Left lung (tissue), 10 donors: Measurements from ENCODE around the gene GRHL3. TPM values are rescaled to one million over a fixed set of nuclear protein-coding genes. Genes with fewer than 3 reads are reported as not detected.

Experiments used
- ATAC-seq: fragments of 200-7000 bp; cut with Tn5 transposase; one replicate; pipeline ENCODE4 v1.9.1; 2020; ENCODE audit warnings: moderate library complexity
- DNase-seq, 4 donors: peaks; one replicate each; pipeline ENCODE4 v3.0.0-alpha.2; 2013 to 2020
- H3K27ac ChIP-seq, 2 donors: fragments of 200-600 bp; sonication (generic) in 1 of 2; one replicate each; pipeline versions ENCODE4 v1.5.0 to v1.8.0; 2020 to 2021
- H3K27me3 ChIP-seq, 2 donors: fragments of 200-600 bp; sonication (generic) in 1 of 2; one replicate each; pipeline versions ENCODE4 v1.5.0 to v1.8.0; 2020 to 2021
- H3K36me3 ChIP-seq, 2 donors: fragments of 200-600 bp; sonication (generic) in 1 of 2; one replicate each; pipeline versions ENCODE4 v1.5.0 to v1.8.0; 2020 to 2021
- H3K4me1 ChIP-seq, 2 donors: fragments of 200-600 bp; one replicate each; pipeline ENCODE4 v1.8.0; 2021
- H3K4me3 ChIP-seq, 2 donors: fragments of 200-600 bp; sonication (generic) in 1 of 2; one replicate each; pipeline versions ENCODE4 v1.5.0 to v1.8.0; 2020 to 2021; ENCODE audit warnings: mild to moderate bottlenecking in 1 of 2
- H3K9me3 ChIP-seq, 2 donors: fragments of 200-600 bp; sonication (generic) in 1 of 2; one replicate each; pipeline versions ENCODE4 v1.5.0 to v1.8.0; 2020 to 2021
- CTCF ChIP-seq, 2 donors: fragments of 200-600 bp; sonication (generic) in 1 of 2; IDR thresholded peaks; one replicate each; pipeline versions ENCODE4 v1.5.0 to v1.8.0; 2021; ENCODE audit warnings: antibody characterized with exemption in 2 of 2
- intact Hi-C, 2 donors: fragments of 100-400 bp; cut with DNase I; formaldehyde crosslinking; loops; one replicate each; pipeline versions ENCODE4 v1.11.2 to v1.14.2; 2022
- polyA plus RNA-seq, 6 donors: library from polyadenylated mRNA; unstranded; fragments of 120-200 nt; gene quantifications; one replicate each; pipeline ENCODE4 v1.2.1, GENCODE V29; 2013; ENCODE audit not compliant: insufficient read length in 6 of 6
- total RNA-seq, 2 donors: library from RNA; stranded (reverse); fragmentation: NEBNext Ultra II Directional; extraction: Animal tissue kit (Norgen Biotek cat#: 25700); gene quantifications; one replicate each; pipeline ENCODE4 v1.2.1, GENCODE V29; 2021
- donor health status: DM: no; HTN: yes; CAD: no.
- donor health status: DM: no; HTN: no; CAD: no.

The GRHL3 gene
- total and polyA plus RNA-seq, 8 donors, result 0.20 to 1.6 (median 0.31) TPM; not detected in 1

DNA sequence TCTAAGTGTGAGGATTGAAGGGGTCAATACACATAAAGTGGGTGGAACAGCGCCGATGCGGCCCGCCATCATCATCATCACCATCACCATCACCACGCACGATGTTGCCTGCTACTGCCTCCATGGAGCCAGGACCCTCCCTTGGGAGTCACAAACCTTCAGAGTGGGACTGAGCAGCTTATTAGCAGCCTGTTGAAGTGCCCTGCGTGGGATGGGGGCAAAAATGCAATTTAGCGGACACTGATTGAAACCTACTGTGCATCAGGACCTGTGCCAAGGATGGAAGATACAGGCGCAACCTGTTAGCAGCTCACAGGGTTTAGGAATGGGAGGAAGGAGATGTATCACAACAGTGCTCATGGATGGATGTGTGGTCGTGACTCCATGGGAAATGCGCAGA is 67.8 kb downstream of the GRHL3 start:
- Histone ChIP-seq H3K9me3 (no peaks in the 10 kb centered on the region), H3K27ac (no peak overlapping the region), H3K27me3 (no peaks in the 10 kb centered on the region), H3K36me3 (peaks cover 0 to 5% of the 10 kb centered on the region in 2 donors), H3K4me3 (no peak overlapping the region), H3K4me1 (peaks cover 9 to 58% of the 10 kb centered on the region in 2 donors)
- DNase-seq (no peak), ATAC-seq (no peak)
- intact Hi-C loops, result loop anchor here in 1 of 2 donors (10.0 kb wide), 1 partner anchor 182 kb away; no protein-coding TSS in a partner anchor
- TF ChIP-seq CTCF (IDR thresholded peaks at IDR 0.05), result no peak

- no peak for ATAC-seq
- intact Hi-C loops, result loop anchor here in 1 of 2 donors (10.0 kb wide), 1 partner anchor 183 kb away; no protein-coding TSS in a partner anchor
Observed at GRCh38 chr1:24387636-24388175, 68.5 kb downstream of the GRHL3 start.

DNA sequence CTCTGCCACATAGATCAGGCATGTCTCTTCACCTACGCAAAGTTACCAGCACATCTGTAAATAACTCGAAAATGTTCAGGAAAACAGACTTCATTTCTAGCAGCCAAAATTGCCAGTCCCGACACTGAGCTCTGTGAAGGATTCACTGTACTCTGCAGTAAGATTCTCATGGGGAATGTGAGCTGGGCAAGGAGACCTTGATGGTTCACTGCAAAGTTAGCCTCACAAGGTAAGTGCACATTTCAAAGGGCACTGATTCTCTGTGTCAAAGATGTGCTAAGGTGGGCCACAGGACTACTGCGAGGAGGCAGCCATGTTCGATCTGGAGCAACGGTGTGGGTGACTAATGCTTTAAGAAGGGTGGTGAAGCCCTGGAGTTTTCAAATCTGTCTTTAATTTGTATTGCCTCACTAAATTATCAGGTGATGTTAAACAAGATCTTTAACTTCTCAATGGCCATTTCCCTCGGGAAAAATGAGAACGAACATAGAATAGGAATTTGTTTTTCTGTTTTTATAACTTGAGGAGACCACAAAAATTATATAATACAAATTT is 69.3 kb downstream of the GRHL3 start:
- no peak for TF ChIP-seq CTCF (IDR thresholded peaks at IDR 0.05)
- H3K9me3 ChIP-seq, result no peaks in the 10 kb centered on the region
- no peak overlapping the region for H3K27ac ChIP-seq
- H3K4me1 ChIP-seq, result peaks cover 9 to 67% of the 10 kb centered on the region in 2 donors
- no peak for ATAC-seq
- H3K36me3 ChIP-seq, result no peaks in the 10 kb centered on the region
- DNase-seq, result no peak
- H3K27me3 ChIP-seq, result no peaks in the 10 kb centered on the region
- intact Hi-C loops, result loop anchor here in 1 of 2 donors (10.0 kb wide), 1 partner anchor 184 kb away; no protein-coding TSS in a partner anchor
- no peak overlapping the region for H3K4me3 ChIP-seq

More at GRCh38 chr1:24387636-24388175, 68.5 kb downstream of the GRHL3 start:
- Histone ChIP-seq H3K27ac (no peak overlapping the region), H3K4me1 (peaks cover 9 to 66% of the 10 kb centered on the region in 2 donors), H3K36me3 (no peaks in the 10 kb centered on the region), H3K27me3 (no peaks in the 10 kb centered on the region), H3K9me3 (no peaks in the 10 kb centered on the region), H3K4me3 (no peak overlapping the region)
- no peak for TF ChIP-seq CTCF (IDR thresholded peaks at IDR 0.05)
- no peak for DNase-seq

DNA sequence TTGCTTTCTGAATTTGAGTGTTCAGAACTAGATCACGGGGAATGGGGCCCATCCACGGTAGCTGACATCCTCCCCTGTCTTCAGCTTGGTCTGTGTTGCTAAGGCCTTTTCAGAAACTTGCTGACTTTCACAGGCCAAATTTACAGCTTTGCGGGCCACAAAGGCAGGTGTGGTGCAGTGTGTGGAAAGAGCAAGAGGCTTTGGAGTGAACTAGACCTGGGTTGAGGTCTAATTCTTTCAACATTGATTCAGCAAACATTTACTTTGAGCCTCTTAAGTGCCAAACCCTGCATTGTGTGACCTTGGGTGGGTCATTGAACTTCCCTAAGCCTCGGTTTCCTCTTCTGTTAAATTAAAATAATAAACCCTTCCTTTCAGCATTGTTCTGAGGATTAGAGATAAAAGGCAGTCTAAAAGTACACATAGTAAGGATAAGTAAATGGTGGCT is 70.1 kb downstream of the GRHL3 start:
- no peak for TF ChIP-seq CTCF (IDR thresholded peaks at IDR 0.05)
- H3K27ac ChIP-seq, result no peak overlapping the region
- intact Hi-C loops, result loop anchor here in 1 of 2 donors (10.0 kb wide), 1 partner anchor 184 kb away; no protein-coding TSS in a partner anchor
- no peak for DNase-seq
- H3K4me1 ChIP-seq, result peaks cover 4 to 62% of the 10 kb centered on the region in 2 donors
- no peak for ATAC-seq
- H3K27me3 ChIP-seq, result no peaks in the 10 kb centered on the region
- no peaks in the 10 kb centered on the region for H3K36me3 ChIP-seq
- H3K9me3 ChIP-seq, result no peaks in the 10 kb centered on the region
- no peak overlapping the region for H3K4me3 ChIP-seq
